GM12872 (cell line): Measurements from ENCODE around the gene TASP1.

Source experiments
- TF ChIP-seq, protein P1 (sequence below): IDR thresholded peaks from 3 replicates; pipeline ENCODE4 v1.5.1; 2011; ENCODE audit warnings: low read depth, mild to moderate bottlenecking, low read length, moderate library complexity; ENCODE audit not compliant: insufficient read depth

Gene TASP1

DNA sequence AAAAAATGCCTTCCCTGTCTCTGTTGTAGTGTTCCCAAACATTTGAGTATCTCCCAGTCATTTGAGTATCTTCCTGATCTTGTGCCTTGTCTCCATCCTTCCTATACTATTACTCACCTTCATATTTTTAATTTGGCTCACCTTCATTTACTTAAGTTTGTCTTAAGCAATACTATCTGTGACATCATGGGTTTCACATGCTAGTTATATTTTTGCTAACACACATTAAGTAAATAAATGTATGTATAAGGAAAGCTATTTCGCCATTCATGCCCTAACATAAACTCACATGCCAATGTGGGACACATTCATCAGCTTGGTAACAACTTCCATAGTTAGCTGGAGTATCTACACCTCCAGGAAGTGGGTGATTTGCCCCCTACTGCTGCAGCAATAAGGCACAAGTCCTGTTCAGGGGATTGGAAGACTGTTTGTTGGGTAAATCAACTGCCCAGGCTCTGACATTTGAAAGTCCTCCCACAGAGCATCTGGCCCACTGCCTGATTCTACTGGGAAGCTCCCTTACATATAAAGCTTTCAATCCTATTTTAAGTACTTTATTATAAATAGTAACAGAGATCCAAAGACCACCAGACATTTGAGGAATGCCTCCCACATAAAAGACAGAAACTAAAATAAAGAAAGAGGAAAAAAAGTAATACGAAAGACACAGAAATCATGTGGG is 285.3 kb downstream of the TASP1 start:
- TF ChIP-seq, protein P1, sequence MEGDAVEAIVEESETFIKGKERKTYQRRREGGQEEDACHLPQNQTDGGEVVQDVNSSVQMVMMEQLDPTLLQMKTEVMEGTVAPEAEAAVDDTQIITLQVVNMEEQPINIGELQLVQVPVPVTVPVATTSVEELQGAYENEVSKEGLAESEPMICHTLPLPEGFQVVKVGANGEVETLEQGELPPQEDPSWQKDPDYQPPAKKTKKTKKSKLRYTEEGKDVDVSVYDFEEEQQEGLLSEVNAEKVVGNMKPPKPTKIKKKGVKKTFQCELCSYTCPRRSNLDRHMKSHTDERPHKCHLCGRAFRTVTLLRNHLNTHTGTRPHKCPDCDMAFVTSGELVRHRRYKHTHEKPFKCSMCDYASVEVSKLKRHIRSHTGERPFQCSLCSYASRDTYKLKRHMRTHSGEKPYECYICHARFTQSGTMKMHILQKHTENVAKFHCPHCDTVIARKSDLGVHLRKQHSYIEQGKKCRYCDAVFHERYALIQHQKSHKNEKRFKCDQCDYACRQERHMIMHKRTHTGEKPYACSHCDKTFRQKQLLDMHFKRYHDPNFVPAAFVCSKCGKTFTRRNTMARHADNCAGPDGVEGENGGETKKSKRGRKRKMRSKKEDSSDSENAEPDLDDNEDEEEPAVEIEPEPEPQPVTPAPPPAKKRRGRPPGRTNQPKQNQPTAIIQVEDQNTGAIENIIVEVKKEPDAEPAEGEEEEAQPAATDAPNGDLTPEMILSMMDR, result no peak

DNA sequence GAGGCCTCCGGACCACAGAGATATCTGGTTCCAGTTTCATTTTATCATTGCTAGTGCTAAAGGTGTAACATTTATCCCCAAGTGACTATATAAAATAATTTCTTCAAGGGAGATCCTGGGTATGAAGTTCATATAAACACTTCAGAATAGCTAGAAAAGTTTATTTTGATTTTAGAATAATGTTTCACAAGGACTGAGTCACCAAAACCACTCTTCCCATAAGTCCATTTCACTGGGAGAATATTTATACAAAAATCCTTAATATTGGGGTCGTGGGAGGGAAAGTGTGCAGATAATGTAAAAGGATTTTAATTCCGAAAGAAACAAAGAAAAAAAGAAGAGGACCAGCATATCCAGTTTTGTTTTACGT is 289.5 kb downstream of the TASP1 start:
- TF ChIP-seq, protein P1, result no peak

DNA sequence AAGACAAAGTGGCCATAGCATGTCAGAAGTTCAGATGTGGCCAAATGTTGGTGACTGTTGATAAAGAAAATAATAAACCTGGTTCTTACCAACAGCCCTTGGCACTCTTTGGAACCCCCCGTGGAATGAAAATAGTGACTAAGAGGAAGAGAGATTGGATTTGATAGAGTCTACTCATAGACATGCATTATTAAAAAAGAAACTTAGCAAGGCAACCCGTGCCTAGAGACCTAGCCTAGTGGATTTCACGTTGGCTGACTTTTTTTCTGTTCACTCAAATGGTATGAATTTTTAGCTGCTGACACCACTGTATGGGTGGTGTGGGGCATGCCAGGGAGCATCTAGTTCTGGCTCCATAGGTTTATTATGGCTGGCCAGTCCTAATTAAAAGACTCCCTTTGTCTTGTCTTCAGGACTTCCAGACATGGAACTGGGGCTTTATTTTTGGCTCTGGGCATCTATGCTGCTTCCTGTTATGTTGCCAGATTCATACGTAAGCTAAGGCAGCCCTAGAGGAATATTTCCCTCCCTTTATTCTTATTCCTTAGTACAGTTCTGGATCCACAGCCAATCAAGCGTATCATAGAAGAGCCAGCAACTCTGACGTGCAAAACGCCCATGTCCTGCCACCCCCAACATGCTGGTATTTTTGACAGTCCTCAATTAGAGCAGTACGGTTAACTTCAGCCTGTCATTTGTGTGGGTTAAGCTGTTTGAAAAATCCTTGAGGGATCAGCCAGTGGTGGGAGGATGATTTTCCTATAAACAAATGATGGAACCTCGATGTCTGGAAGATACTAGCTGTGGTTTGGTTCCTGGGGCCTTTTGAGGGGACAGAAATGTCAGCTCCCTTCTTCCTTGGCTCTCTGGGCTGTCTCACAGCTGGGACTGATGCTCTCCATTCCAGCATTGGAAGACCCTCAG is 290.2 kb downstream of the TASP1 start:
- TF ChIP-seq, protein P1, result no peak

DNA sequence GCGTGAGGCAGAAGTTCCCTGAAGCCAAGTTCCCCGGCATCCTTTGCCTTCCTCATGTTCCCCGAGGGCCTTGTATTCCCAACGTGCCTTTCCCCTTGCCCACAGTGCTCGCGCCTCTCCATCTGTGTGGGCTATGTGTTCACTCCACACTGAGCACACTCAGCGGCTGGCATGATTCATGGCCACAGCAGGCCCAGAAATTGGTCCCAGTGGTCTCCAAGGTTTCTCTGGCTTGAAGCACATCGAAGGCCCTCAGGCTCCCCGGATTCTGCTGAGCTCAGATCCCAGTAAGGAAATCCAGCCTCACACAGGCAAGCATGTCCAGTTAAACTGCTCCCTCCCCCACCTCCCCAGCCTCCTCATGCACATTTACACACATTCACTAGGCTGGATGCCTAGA is 294.1 kb downstream of the TASP1 start:
- TF ChIP-seq, protein P1, result no peak

DNA sequence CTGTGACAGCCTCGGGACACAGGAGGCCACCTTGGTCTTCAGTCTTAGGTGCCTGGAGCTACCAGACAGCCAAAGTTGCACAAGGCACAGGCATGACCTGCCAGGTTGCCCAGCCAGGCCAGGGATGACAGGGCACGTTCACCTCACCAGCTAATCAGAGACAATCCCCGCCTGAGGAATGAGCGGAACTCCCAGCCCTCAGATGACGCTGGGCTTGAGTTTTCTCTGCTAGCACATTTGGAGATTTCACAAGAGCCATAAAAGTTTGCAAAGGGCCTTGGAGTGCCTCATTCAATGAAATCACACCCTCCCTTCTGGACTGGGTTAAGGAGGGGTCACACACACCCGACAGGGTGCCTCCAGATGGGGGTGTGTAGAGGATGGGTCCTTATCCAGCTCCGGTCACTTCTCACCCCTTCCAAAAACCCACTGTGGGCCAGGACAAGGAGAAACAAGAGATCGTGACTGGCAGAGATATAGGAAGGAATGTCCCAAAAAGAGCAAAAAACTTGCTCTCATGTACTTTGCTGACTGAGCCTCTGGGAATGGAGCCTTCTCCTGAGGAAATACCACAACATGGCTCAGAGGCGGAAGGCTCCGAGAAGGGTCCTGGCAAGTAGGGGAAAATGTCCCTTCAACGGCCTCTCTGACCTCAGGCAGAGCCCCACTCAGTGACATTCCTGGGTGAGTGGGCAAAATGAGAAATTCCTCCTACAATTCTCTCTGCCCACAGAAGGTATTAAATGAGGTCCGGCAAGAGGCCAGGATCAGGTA is 296.1 kb downstream of the TASP1 start:
- TF ChIP-seq, protein P1, result no peak

DNA sequence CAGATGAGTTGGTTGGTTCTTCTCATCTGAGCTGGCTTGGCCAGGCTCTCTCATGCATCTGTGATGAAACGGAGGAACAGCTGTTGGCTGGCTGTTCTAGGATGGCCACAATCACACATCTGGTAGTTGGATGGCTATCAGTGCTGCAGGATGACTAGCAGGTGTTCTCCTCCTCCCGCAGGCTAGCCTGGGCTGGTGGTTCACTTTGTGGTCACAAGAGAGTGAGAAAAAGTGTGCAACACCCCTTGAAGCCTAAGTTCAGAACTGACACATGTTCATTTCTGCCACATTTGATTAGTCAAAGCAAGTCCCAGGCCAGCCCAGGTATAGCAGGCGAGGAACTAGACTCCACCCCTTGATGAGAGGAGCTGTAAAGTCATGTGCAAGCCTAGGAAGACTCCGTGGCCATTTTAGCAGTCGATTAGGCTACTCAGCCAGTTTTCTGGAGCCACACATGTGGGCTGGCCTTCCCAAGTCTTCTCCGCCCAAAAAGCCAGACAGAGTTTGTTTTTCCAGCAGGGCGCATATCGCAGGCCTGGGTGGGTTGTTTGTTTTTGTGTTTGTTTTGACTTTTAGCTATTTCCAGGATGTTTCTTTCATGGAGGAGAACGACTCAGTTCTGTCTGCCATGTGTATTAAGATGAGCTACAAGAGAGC is 296.9 kb downstream of the TASP1 start:
- TF ChIP-seq, protein P1, result no peak
